NCI-H2081 (cell line): ENCODE measurements around the gene EML1.

Source experiments
- DNase-seq, 2 experiments: peaks; one replicate each; lab custom pipeline; 2025; lab: John Stamatoyannopoulos, UW

Gene EML1

DNA sequence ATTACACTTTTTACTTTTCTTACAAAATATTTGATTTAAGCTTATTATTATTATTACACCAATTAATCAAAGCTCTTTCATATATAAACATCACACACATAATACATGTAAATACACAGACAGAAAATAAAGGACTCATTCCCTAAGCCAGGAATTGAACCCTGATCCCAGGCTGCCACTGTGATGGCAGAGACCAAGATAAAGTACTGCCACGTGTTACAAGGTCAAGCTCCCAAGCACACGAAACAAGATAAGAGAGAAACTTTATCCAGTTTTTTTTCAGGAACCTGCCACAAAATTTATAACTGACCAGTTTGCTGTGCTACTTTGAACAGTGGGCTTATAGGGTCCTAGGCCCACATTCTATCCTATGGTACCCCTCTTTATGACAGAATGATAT, 111.3 kb downstream of the EML1 start:
- no peak for DNase-seq

DNA sequence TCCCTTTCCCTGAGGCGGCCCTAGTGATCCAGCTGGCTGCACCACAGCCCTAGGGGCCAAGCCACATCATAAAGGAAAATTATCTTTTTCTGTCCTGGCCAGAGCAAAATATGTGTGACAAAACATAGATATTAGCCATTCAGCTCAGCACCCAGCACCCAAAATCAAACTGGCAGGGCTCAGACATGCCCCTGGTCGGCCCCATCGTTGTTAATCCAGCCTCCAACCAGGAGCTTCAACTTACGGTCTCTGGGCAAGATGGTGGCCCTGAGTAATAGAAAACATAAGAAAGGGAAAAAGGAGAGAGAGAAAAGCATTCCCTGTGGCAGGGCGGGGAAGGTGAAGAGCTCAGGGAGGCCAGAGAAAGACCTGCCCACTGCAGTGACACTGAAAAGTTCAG, 111.9 kb downstream of the EML1 start:
- no peak for DNase-seq

DNA sequence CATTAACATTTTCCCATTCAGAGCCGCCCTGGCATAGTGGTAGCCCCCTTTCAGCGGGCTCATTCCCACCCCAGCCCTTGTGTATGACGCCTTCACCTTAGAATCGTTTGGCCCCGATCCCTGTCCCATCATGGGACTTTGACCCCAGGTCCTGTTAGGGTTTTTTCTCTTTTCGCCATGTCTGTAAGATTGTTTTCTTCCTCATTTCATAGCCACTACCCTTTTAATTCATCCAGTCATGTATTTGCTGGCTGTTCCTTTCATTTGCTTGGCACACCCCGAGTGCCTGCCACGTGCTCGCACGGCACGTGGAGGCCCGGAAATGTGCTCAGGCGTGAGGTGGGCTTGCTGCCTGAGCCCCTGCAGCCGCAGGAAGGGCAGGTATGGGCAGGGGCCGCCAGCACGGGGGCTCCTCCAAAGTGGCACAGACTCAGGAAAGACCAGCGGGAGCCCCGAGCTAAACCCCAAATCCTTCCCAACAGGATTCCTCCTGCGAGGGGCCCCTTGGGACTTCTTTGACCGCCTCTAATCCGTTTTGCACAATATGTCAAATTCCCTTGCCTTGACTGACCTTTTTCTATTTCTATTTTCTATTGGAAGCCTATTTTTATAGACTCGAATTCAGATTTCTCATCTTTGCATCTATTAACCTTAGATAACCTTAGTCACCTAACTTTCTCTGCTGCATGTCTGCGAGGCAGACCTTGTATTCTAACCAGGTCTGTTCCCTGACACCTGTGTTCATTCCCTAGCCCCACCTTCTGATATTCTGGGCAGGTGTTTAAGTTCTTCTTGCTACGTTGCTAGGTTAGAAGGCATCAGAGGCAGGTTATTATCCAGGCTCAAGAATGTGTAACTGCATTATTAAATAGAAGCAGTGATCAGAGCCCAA, 114.8 kb downstream of the EML1 start:
- no peak for DNase-seq

DNA sequence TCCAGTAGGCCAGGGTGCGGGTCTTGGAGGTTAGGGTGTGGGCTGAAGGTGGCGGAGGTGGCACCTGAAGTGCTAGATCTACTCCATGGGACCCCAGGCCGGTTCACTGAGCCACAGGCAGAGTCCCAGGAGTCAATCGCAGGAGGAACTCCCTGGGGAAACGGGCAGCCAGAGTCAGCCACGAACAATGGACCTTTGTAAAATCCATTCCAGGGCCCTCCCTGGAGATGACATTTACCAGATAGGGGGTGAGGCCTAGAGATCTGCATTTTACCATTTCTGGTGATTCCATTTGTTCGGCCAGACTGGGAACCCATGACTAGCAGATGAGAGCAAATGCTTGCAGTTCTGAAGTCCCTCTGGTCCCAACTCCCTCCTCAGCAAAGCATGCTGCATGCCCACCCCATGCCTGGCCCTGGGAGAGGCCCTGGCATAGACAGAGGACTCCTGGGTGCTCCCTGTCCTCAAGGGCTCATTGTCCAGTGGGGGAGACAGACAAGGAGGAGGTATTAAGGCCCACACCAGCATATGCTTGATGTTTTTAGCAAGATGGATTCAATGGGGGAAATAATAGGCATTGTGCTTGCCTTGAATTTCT, 115.5 kb downstream of the EML1 start:
- no peak for DNase-seq

- no peak for DNase-seq
Observed at GRCh38 chr14:99909513-99910064, 116.4 kb downstream of the EML1 start.

DNA sequence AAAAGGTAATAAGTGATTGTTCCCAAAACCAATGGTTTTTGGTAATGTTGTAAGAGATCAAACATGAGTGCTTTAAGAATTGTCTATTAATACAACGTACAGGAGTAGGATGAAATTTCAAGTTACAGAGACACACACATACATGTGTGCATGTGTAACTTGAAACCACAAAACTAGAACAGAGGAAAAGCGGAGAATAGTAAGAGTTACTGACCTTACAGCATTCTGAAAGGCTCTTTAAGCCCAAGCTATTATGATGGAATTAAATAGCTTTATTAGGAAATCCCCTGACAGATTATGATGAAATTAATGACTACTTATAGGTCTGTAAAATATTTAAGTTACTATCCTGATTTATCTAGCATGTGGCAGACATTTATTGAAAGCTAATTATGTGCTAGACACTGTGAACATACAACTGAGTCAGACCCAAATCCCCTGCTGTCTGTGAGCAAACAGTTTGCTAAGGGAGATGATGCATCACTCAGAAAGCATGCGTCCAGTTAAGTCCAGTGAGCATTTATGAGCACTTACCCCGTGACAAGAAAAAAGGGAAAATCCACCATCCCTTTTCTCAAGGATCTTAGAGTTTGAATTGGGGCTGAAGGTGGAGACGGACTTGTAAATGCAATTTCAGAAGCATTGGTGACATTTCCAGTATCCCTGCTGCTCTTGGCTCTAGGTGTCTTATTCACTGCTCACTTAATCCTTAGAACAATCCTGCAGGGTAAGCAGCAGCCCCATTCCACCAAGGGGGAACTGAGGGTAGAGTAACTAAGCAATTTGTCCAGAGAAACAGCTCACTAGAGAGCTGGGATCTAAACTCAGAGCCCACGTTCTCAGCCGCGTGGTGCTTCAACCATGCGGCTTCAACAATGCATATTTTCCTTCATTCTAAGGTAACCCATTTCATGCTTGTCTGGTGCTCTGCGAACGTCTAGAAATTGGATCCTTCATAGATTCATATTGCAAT, 117.4 kb downstream of the EML1 start:
- DNase-seq = no peak

- DNase-seq = no peak
Observed at GRCh38 chr14:99915305-99916090, 122.3 kb downstream of the EML1 start.

DNA sequence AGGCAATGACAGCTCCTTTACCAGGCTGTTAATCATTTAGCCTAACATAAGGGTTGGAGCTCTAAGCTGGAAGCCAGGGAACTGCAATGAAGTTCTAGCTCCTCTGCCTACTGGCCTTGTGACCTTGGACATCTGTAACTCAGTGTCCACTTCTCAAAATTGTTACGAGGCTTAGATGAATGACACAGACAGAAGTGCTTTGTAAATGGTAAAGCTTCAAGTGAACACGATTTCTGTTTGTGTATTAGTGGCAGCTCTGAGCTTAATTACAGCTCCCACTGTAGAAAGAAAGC, 122.8 kb downstream of the EML1 start:
- DNase-seq = no peak

- no peak for DNase-seq
Observed at GRCh38 chr14:99918781-99919180, 125.6 kb downstream of the EML1 start.

GRCh38 chr14:99921425-99921824, 128.2 kb downstream of the EML1 start:
- DNase-seq = no peak

- DNase-seq = no peak
Observed at GRCh38 chr14:99924379-99924778, 131.2 kb downstream of the EML1 start.

DNA sequence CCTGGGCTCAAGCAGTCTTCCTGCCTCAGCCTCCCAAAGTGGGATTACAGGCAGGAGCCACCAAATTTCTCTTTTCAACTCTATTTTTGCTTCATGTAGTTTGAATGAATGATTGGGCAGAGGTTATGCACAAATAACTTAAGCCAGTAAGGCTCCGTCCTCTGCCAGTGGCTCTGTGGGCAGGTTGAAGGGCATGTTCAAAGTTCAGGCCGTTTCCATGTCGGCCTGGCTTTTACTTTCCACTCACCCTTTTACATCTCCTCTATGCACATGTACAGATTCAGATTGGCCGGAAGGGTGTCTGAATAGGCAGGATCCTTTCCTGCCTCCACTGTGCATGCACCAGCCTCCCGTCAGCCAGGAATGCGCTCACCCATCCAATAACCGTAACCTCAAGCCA, 132.3 kb downstream of the EML1 start:
- DNase-seq = no peak

DNA sequence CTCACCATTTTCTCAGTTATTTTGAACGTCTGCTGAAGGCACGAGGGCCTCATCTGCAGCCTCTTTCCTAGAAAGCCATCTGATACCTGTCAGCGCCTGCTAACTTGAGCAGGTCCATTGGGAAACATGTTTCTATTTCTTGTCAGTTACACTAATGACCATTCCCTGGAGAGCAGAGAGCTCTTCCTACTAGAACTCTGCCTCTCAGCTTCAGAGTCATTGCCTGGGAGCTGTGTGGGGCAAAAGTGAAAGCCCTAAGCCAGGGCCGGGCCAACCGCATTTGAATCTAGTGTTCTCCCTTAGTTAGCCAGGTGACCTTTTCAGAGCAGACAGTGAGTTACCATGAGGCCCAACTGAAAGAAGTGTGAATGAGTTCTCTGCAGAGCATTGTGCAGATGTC, 135.8 kb downstream of the EML1 start:
- no peak for DNase-seq

GRCh38 chr14:99929601-99930000, 136.4 kb downstream of the EML1 start:
- DNase-seq = no peak

GRCh38 chr14:99930420-99931274, 137.4 kb downstream of the EML1 start:
- DNase-seq = no peak

DNA sequence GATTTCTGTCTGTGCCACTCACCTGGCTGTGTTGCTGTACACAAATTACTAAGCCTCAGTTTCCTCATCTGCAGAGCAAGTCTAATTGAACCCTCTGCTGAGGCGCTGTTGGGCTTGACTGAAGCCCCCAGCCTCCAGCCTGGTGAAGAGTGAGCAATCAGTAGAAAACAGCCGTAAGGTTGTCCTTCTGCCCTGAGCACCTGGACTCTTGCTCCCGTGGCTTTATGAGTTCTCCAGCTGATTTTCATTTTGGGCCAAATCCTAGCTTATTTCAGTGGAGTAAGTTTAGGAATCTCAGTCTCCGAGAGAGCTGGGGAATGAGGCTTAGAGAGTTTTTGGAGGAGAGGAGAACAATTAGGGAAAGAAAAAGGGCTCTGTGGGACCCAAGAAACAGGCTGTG, 138.1 kb downstream of the EML1 start:
- no peak for DNase-seq

DNA sequence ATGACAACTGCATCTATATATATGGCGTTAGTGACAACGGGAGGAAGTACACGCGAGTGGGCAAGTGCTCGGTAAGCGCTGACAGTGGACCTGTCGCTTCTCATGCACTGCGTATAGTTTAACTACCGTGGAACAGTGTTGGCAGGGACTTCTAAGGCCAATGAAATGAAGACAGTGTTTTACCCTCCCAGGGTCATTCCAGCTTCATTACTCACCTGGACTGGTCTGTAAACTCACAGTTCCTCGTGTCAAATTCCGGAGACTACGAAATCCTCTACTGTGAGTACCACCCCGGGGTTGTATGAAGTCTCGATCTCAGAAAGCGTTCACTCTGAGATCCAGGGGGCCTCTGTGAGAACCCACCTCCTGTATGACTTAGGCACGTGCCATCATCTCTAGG, 142.8 kb downstream of the EML1 start:
- DNase-seq = no peak

- no peak for DNase-seq
Observed at GRCh38 chr14:99936738-99937474, 143.7 kb downstream of the EML1 start.

DNA sequence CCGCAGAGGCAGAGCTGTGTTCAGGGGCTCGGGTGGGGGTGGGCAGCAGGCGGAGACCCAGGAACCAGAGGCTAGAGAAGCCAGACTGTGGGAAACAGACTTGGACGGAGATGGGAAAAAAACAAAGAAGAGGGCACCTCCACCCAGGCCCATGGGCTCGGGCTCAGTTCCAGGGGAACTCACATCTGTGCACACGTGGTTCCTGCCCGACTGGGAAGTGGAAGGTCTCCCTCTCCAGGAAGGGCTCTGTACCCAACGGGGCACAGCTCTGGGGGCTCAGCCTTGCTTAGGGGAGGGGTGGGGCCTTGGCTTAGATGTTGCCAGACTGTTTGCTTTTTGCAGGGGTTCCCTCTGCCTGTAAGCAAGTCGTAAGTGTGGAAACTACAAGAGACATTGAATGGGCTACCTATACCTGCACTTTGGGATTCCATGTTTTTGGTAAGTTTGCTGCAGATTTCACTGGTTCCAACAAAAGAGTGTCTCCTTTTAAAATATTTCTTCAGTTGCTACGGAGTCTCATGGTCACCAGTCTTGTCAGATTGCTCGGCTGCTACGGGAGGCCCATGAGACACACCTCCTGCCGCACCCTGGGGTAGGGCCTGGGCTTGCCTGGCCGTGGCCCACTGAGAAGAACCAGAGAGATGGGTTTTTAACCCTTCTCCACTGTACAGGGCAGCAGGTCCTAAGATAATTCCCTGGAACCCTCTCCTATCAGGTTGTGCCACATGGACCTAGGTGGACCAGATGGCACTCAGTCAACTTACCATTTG, 144.4 kb downstream of the EML1 start:
- no peak for DNase-seq
